Right lobe of liver (tissue), 4 donors: Measurements from ENCODE around the gene RERE.

Source experiments
- POLR2A ChIP-seq: fragments of 450-650 bp; IDR thresholded peaks from one replicate; pipeline ENCODE4 v1.6.1; 2017; ENCODE audit warnings: antibody characterized with exemption, mild to moderate bottlenecking
- TF ChIP-seq, protein P1 (sequence below), 4 donors: fragments of 200-600 bp in 3 of 4; fragments of 450-650 bp in 1 of 4; IDR thresholded peaks; one replicate each; pipeline versions ENCODE4 v1.5.1 to v1.8.0; 2016 to 2022; ENCODE audit warnings: antibody characterized with exemption in 4 of 4, mild to moderate bottlenecking in 2 of 4
- donor health status: DM: no; HTN: no; CAD: no.
- donor health status: DM: no; HTN: no; CAD: no.
- donor health status: DM: no; HTN: yes; CAD: no.

GRCh38 chr1:8438489-8438888, 379.0 kb downstream of the RERE start:
- TF ChIP-seq, protein P1, sequence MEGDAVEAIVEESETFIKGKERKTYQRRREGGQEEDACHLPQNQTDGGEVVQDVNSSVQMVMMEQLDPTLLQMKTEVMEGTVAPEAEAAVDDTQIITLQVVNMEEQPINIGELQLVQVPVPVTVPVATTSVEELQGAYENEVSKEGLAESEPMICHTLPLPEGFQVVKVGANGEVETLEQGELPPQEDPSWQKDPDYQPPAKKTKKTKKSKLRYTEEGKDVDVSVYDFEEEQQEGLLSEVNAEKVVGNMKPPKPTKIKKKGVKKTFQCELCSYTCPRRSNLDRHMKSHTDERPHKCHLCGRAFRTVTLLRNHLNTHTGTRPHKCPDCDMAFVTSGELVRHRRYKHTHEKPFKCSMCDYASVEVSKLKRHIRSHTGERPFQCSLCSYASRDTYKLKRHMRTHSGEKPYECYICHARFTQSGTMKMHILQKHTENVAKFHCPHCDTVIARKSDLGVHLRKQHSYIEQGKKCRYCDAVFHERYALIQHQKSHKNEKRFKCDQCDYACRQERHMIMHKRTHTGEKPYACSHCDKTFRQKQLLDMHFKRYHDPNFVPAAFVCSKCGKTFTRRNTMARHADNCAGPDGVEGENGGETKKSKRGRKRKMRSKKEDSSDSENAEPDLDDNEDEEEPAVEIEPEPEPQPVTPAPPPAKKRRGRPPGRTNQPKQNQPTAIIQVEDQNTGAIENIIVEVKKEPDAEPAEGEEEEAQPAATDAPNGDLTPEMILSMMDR (IDR thresholded peaks at IDR 0.05), result no peak
- TF ChIP-seq POLR2A, result no peak
